ENCODE measurements around the gene YRDC. TPM values are rescaled to one million over a fixed set of nuclear protein-coding genes. Genes with fewer than 3 reads are reported as not detected.

YRDC gene
- total RNA-seq, 4 donors from 2014 or later: 10.8 to 19.1 (median 14.3) TPM

DNA sequence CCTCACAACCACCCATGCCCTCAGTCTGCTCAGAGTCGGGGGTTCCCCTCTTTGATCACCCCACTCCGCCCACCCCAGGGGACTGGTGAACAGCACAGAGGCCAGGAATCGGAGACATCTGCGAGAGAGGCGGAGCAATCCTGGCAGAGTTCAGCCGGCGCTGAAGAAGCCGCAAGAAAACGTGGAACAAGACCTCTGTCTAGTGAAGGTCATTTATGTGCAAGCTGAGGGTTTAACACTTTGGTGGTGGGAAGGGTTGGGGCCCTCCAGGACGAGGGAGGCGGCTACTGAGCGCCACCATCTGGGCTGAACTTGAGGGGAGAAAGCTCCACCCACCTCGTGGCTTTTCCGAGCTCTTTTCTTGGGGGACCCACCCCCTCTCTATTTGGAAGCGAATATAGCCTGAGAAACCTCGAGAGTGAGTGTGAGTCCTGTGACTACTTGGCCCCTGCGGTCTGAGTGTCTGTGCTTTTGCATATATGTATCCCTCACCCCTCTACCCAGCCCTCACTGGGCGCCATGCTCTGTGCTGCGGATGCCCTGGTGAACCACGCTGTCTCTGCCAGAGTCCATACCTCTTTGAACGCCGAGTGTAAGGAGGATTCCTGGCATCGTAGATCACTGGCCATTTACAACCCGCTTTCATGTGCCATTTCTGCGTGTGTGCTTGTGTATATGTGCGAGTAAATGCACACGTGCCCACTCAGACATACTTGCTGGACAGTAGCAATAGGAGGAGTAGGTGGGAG lies 41.9 kb downstream of the YRDC start:
- H3K27me3 ChIP-seq: peaks cover 0 to 93% (median 34%) of the 10 kb centered on the region in 4 donors
- no peak for TF ChIP-seq EP300 (IDR thresholded peaks at IDR 0.05)
- TF ChIP-seq, protein P1, sequence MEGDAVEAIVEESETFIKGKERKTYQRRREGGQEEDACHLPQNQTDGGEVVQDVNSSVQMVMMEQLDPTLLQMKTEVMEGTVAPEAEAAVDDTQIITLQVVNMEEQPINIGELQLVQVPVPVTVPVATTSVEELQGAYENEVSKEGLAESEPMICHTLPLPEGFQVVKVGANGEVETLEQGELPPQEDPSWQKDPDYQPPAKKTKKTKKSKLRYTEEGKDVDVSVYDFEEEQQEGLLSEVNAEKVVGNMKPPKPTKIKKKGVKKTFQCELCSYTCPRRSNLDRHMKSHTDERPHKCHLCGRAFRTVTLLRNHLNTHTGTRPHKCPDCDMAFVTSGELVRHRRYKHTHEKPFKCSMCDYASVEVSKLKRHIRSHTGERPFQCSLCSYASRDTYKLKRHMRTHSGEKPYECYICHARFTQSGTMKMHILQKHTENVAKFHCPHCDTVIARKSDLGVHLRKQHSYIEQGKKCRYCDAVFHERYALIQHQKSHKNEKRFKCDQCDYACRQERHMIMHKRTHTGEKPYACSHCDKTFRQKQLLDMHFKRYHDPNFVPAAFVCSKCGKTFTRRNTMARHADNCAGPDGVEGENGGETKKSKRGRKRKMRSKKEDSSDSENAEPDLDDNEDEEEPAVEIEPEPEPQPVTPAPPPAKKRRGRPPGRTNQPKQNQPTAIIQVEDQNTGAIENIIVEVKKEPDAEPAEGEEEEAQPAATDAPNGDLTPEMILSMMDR (IDR thresholded peaks at IDR 0.05): no peak
- 7% methylated on average over 26 of the region's 27 CpGs for WGBS

DNA sequence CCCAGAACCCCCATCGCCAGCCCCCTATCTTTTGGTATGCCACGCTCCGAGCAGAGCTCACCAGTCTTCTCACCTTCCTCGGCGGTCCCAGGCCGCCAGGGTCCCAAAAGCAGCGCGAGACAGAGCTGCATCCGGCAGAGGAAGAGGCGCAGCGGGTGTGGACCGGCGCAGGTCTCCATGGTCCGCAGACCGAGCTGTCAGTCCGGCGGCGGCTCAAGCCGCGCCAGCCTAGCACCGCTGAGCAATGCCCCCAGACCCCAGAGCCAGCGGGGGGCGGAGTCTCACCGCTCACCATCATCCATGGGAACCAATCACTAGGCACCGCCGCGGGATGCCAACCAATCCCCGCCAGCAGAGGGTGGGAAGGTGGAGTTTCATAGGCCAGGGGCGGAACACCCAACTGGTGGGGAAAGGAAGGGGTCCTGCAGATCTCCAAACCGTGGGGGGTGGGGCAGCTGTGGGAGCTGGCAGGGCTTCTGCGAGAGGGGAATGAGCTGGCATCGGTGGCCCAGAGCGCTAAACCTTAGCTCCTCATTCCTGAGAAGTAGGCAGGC lies 43.0 kb downstream of the YRDC start, which contains the start of gene EPHA10:
Gene EPHA10 (minus strand): TSS at position 233 of the 554 bp plus-strand sequence. CDS start 54 bp downstream, at position 179.
- Histone ChIP-seq H3K27me3 (peaks cover 0 to 100% (median 34%) of the 10 kb centered on the region in 4 donors), H3K27ac (replicated peaks in 1 of 4) (no peak within 1 kb of the TSS), H3K36me3 (no peaks in the 10 kb centered on the region), H3K4me1 (peaks cover 0 to 12% (median 5%) of the 10 kb centered on the region in 4 donors), H3K9me3 (no peaks in the 10 kb centered on the region), H3K4me3 (no peak within 1 kb of the TSS)
- DNase-seq (ENCODE audit: extremely low spot score): no peak
- WGBS: 5% methylated on average over 16 of the region's 33 CpGs
- intact Hi-C loops (cut with DNase I): no loop called here
- no peak for TF ChIP-seq POLR2AphosphoS5 (IDR thresholded peaks at IDR 0.05)
- TF ChIP-seq POLR2A (IDR thresholded peaks at IDR 0.05; ENCODE audit: low read depth): no peak
- TF ChIP-seq, protein P1 (IDR thresholded peaks at IDR 0.05): no peak
- no peak for TF ChIP-seq EP300 (IDR thresholded peaks at IDR 0.05)

More for the DNA sequence above, 41.9 kb downstream of the YRDC start:
- H3K36me3 ChIP-seq: no peaks in the 10 kb centered on the region
- intact Hi-C loops (cut with DNase I): no loop called here
- peaks cover 0 to 12% (median 5%) of the 10 kb centered on the region in 4 donors for H3K4me1 ChIP-seq
- no peak overlapping the region for H3K27ac ChIP-seq (replicated peaks in 1 of 4)
- no peak overlapping the region for H3K4me3 ChIP-seq
- no peak for DNase-seq (ENCODE audit: extremely low spot score)
- no peaks in the 10 kb centered on the region for H3K9me3 ChIP-seq

DNA sequence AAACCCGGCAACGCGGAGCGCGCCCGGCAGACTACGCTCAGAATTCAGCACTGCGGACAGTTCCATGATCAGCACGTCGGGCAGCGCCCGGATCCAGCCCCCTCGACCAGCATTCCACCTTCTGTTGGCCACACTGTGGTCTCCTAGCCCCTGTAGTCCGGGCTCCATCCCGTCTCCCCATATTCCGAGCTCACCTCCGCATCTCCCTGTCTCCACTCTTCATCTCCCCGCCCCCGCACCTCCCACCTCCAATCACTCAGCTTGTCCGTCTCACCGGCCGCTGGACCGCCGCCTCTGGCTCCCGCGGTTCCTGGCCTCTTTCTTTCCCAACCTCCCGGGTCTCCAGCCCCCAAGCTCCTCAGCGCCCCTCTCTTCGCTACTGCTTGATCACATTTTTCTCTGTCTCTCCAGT lies 43.6 kb downstream of the YRDC start:
- H3K4me3 ChIP-seq: no peak overlapping the region
- DNase-seq (ENCODE audit: extremely low spot score): no peak
- intact Hi-C loops (cut with DNase I): no loop called here
- H3K4me1 ChIP-seq: peaks cover 0 to 12% (median 5%) of the 10 kb centered on the region in 4 donors
- no peak overlapping the region for H3K27ac ChIP-seq (replicated peaks in 1 of 4)
- peaks cover 0 to 100% (median 36%) of the 10 kb centered on the region in 4 donors for H3K27me3 ChIP-seq
- H3K36me3 ChIP-seq: no peaks in the 10 kb centered on the region
- 6% methylated on average over 25 of the region's 29 CpGs for WGBS
- no peak for TF ChIP-seq POLR2AphosphoS5 (IDR thresholded peaks at IDR 0.05)
- TF ChIP-seq POLR2A (IDR thresholded peaks at IDR 0.05; ENCODE audit: low read depth): no peak
- TF ChIP-seq, protein P1 (IDR thresholded peaks at IDR 0.05): no peak
- TF ChIP-seq EP300 (IDR thresholded peaks at IDR 0.05): no peak
- H3K9me3 ChIP-seq: no peaks in the 10 kb centered on the region

DNA sequence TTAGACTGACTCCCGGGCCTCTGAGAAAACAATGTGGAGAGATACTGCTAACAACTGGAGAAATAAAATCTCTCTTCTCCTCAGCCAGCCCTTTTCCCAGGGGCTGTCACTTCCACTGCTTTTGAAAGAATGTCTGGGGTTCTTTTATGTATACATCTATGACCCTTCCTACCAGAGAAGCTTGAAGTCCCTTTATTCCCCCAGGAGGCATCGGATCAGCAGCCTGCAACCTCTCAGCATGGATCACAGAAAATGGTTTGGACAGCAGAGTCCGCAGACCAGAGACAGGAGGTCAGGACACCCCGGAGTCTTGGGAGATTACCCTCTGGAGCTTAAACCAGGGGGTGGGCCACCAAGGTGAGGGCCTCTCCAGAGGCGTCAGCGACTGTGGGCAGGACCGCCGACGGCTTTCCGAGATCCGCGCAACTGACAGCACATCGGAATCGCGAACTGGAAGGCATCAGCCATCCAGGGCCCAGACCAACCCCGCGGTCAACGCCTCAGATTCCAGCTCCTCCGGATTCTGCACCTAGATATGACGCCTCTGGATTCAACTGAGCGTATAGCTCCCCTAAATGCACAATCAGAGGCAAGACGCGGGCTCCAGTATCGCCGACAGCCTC lies 44.1 kb downstream of the YRDC start:
- no peak overlapping the region for H3K27ac ChIP-seq (replicated peaks in 1 of 4)
- no peaks in the 10 kb centered on the region for H3K36me3 ChIP-seq
- whole genome bisulfite sequencing: 28% methylated on average over 24 of the region's 25 CpGs
- no peaks in the 10 kb centered on the region for H3K9me3 ChIP-seq
- H3K4me1 ChIP-seq: peaks cover 0 to 12% (median 5%) of the 10 kb centered on the region in 4 donors
- intact Hi-C loops (cut with DNase I): no loop called here
- peaks cover 0 to 100% (median 36%) of the 10 kb centered on the region in 4 donors for H3K27me3 ChIP-seq
- H3K4me3 ChIP-seq: no peak overlapping the region
- no peak for DNase-seq (ENCODE audit: extremely low spot score)
- TF ChIP-seq EP300 (IDR thresholded peaks at IDR 0.05): no peak
- no peak for TF ChIP-seq POLR2AphosphoS5 (IDR thresholded peaks at IDR 0.05)
- TF ChIP-seq, protein P1 (IDR thresholded peaks at IDR 0.05): no peak
- no peak for TF ChIP-seq POLR2A (IDR thresholded peaks at IDR 0.05; ENCODE audit: low read depth)
